Lower lobe of right lung (tissue), 2 donors: ENCODE results near the gene KANTR. TPM values are rescaled to one million over a fixed set of nuclear protein-coding genes. Genes with fewer than 3 reads are reported as not detected.

Source experiments
- ATAC-seq, 2 donors: fragments of 200-7000 bp; cut with Tn5 transposase; one replicate each; pipeline ENCODE4 v1.9.1; 2020 to 2022; ENCODE audit warnings: mild to moderate bottlenecking in 2 of 2, moderate library complexity in 2 of 2
- DNase-seq: peaks from one replicate; pipeline ENCODE4 v3.0.0-alpha.2; 2020
- H3K27ac ChIP-seq: fragments of 200-600 bp; one replicate; pipeline ENCODE4 v1.8.0; 2022
- H3K27me3 ChIP-seq: fragments of 200-600 bp; one replicate; pipeline ENCODE4 v1.8.0; 2022; ENCODE audit warnings: low read depth
- H3K36me3 ChIP-seq: fragments of 200-600 bp; one replicate; pipeline ENCODE4 v1.8.0; 2022; ENCODE audit warnings: mild to moderate bottlenecking
- H3K4me1 ChIP-seq: fragments of 200-600 bp; one replicate; pipeline ENCODE4 v1.8.0; 2022
- H3K4me3 ChIP-seq: fragments of 200-600 bp; one replicate; pipeline ENCODE4 v1.8.0; 2022; ENCODE audit warnings: mild to moderate bottlenecking
- H3K9me3 ChIP-seq: fragments of 200-600 bp; one replicate; pipeline ENCODE4 v1.8.0; 2022
- intact Hi-C: fragments of 100-400 bp; cut with DNase I; formaldehyde crosslinking; loops from one replicate; pipeline ENCODE4 v1.11.0; 2022
- total RNA-seq: library from RNA; stranded (reverse); fragmentation: NEBNext Ultra II Directional; extraction: Animal tissue kit (Norgen Biotek cat#: 25700); gene quantifications from one replicate; pipeline ENCODE4 v1.2.1, GENCODE V29; 2021
- TF ChIP-seq, protein P1 (sequence below): fragments of 200-600 bp; IDR thresholded peaks from one replicate; pipeline ENCODE4 v1.8.0; 2022; ENCODE audit warnings: antibody characterized with exemption, mild to moderate bottlenecking
- donor health status: DM: no; HTN: yes; CAD: no; lungs with severe emphysema.

KANTR gene
- total RNA-seq, 1 donor from 2014 or later, result 14.8 TPM

DNA sequence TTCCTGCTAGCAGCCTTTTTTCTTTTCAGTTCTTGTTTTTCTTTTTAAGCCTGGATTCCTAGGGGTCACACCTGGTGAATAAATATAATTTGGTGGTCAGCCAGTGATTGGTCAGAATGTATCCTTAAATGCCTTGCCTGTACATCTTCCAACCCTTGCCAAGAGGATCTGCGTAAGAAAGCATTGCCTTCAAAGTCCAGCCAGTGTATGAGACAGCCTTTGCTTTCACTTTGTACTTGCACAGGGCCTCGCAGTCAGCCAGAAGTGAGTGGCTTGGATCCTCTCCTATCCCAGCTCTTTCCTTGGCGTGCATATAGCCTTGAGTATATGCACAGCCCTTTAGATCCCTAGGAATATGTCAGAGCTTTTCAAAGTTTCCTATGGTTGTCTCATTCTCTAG is 22.2 kb downstream of the KANTR start:
- Histone ChIP-seq H3K36me3 (no peaks in the 10 kb centered on the region), H3K9me3 (no peaks in the 10 kb centered on the region), H3K27me3 (no peaks in the 10 kb centered on the region), H3K4me3 (no peak overlapping the region), H3K4me1 (no peaks in the 10 kb centered on the region), H3K27ac (no peak overlapping the region)
- intact Hi-C loops, result no loop called here
- TF ChIP-seq, protein P1, sequence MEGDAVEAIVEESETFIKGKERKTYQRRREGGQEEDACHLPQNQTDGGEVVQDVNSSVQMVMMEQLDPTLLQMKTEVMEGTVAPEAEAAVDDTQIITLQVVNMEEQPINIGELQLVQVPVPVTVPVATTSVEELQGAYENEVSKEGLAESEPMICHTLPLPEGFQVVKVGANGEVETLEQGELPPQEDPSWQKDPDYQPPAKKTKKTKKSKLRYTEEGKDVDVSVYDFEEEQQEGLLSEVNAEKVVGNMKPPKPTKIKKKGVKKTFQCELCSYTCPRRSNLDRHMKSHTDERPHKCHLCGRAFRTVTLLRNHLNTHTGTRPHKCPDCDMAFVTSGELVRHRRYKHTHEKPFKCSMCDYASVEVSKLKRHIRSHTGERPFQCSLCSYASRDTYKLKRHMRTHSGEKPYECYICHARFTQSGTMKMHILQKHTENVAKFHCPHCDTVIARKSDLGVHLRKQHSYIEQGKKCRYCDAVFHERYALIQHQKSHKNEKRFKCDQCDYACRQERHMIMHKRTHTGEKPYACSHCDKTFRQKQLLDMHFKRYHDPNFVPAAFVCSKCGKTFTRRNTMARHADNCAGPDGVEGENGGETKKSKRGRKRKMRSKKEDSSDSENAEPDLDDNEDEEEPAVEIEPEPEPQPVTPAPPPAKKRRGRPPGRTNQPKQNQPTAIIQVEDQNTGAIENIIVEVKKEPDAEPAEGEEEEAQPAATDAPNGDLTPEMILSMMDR, result no peak
- peak in 1 of 2 donors; percentile 33 for ATAC-seq
- DNase-seq, result no peak

DNA sequence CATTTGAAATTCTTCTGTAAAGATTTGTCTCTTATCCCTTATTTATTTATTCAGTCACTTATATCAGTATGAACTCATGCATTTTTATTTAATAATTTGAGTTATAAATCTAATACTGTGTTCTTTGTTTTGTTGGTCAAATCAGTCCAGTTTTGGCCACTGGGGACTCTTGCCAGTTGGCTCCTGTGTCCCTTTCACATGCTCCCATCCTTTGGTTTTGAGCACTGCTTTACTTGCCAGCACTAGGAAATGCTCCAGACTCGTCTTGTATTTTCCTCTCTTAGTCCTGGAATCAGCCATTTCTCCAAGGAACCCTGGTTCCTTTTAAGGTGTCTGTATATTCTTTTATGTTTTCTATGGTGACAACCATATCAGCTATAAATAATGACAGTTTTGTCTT is 28.1 kb downstream of the KANTR start:
- Histone ChIP-seq H3K36me3 (no peaks in the 10 kb centered on the region), H3K9me3 (no peaks in the 10 kb centered on the region), H3K4me1 (no peaks in the 10 kb centered on the region), H3K27me3 (no peaks in the 10 kb centered on the region), H3K4me3 (no peak overlapping the region), H3K27ac (no peak overlapping the region)
- intact Hi-C loops, result no loop called here
- TF ChIP-seq, protein P1, result no peak
- DNase-seq, result no peak
- no peak for ATAC-seq

DNA sequence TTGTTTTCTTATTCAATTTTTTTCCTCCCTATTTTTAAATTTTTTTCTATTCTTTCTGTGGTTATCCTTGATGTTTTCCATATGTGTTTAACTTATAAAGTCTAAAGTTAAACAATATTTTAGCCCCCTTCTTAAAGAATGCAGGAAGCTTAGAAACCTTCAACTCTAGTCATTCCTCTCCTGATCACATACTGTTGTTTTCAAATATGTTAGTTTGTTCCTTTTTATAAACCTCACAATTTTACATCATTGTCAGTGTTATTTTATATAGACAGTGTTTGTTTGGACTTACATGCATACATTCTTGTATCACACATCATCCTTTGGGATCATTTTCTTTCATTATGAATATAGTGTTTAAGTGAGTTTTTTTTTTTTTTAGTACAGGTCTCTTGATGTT is 31.6 kb downstream of the KANTR start:
- Histone ChIP-seq H3K27ac (no peak overlapping the region), H3K4me3 (no peak overlapping the region), H3K27me3 (no peaks in the 10 kb centered on the region), H3K4me1 (no peaks in the 10 kb centered on the region), H3K36me3 (no peaks in the 10 kb centered on the region), H3K9me3 (no peaks in the 10 kb centered on the region)
- TF ChIP-seq, protein P1, result no peak
- no peak for ATAC-seq
- DNase-seq, result no peak
- intact Hi-C loops, result no loop called here

DNA sequence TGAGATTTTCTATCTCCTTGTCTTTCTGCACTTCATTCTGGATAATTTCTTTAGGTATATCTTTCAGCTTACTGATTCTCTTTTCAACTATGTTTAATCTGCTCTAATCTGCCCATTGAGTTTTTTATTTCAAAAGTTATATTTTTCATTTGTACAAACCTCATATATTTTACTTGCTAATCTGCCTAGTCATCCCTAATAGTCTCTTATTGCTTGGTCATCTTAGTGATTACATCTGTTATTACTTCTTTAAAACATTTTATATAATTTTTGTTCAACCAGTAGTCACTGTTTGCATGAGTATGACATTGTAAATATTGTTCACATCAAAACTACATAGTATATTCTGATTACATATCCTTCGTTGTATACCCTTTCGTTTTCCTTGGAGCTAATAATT is 32.4 kb downstream of the KANTR start:
- Histone ChIP-seq H3K36me3 (no peaks in the 10 kb centered on the region), H3K27me3 (no peaks in the 10 kb centered on the region), H3K4me1 (no peaks in the 10 kb centered on the region), H3K27ac (no peak overlapping the region), H3K9me3 (no peaks in the 10 kb centered on the region), H3K4me3 (no peak overlapping the region)
- TF ChIP-seq, protein P1, result no peak
- DNase-seq (no peak), ATAC-seq (no peak)
- intact Hi-C loops, result no loop called here

DNA sequence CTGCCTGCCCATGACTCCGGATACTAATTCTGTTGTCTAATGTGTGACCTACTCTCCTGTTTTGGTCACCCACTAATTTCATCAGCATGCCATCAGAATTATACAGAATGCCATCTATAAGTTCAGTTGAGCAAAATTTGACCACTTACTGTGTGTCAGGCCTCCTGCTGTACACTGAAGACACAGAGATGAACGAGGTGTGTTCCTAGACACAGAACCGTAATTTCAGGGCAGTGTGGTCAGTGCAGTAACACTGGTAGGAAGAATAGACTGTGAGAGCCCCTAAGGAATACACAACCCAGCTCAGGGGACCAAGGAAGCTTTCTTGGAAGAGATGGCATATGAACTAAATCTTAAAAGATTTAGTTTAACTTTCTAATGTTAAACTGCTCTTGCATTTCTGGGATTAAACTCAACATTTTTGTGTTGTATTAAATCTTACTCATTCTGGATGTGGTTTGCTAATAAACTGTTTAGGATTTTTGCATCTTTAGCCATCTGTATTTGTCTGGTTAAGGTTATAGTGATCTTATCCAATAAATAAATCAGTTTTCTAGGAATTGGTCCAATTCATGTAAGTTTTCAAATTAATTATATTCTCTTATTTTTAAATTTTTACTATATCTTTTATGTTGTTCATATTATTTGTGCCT is 34.3 kb downstream of the KANTR start:
- intact Hi-C loops, result no loop called here
- TF ChIP-seq, protein P1, result no peak
- no peak overlapping the region for H3K27ac ChIP-seq

More for the DNA sequence above, 34.3 kb downstream of the KANTR start:
- DNase-seq (no peak), ATAC-seq (no peak)
- Histone ChIP-seq H3K27me3 (no peaks in the 10 kb centered on the region), H3K4me3 (no peak overlapping the region), H3K9me3 (no peaks in the 10 kb centered on the region), H3K36me3 (peaks cover 6% of the 10 kb centered on the region), H3K4me1 (no peaks in the 10 kb centered on the region)
